Subcutaneous adipose tissue (tissue), 4 donors: ENCODE results near the gene JAZF1. TPM values are rescaled to one million over a fixed set of nuclear protein-coding genes. Genes with fewer than 3 reads are reported as not detected.

Experiments
- small RNA-seq: library from RNA; depleted of rRNA; stranded (forward); fragments of <200 nt; gene quantifications from one replicate; pipeline ENCODE3, GENCODE V24; 2016
- total RNA-seq, 4 donors: library from RNA; depleted of rRNA; stranded (reverse); fragments of >200 nt; gene quantifications; one replicate each; pipeline ENCODE4 v1.1.0, GENCODE V29; 2016
- TF ChIP-seq, protein P1 (sequence below): fragments of 450-650 bp; IDR thresholded peaks from one replicate; pipeline ENCODE4 v1.5.1; 2016; ENCODE audit warnings: low read depth, mild to moderate bottlenecking, control low read depth, antibody characterized with exemption, moderate library complexity

Gene JAZF1
- total RNA-seq, 4 donors from 2014 or later = 12.6 to 35.9 (median 23.2) TPM

DNA sequence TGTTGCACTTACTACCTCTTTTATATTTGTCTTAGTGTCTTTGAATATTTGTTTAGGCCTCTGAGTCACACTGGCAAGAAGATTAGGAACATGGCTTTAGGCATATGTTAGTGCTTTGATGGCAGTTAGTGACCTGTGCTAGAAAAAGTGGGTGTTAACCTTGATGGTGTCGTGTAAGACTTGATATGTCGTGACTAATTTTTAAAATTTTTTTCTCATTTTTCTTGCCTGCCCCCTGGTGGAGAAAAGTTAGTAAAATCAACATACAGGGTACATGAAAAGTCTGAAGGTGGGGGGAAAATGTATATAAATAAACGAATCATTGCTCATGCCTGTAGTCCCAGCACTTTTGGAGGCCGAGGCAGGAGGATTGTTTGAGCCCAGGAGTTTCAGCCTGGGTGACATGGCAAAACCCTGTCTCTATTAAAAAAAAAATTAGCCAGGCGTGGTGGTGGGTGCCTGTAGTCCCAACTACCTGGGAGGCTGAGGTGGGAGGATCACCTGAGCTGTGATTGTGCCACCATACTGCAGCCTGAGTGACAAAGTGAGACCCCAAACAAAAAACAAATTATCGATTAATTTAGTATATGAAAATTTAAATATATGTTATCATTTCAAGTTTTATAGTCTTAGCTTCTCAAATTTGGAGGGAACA lies 396.1 kb downstream of the JAZF1 start:
- TF ChIP-seq, protein P1, sequence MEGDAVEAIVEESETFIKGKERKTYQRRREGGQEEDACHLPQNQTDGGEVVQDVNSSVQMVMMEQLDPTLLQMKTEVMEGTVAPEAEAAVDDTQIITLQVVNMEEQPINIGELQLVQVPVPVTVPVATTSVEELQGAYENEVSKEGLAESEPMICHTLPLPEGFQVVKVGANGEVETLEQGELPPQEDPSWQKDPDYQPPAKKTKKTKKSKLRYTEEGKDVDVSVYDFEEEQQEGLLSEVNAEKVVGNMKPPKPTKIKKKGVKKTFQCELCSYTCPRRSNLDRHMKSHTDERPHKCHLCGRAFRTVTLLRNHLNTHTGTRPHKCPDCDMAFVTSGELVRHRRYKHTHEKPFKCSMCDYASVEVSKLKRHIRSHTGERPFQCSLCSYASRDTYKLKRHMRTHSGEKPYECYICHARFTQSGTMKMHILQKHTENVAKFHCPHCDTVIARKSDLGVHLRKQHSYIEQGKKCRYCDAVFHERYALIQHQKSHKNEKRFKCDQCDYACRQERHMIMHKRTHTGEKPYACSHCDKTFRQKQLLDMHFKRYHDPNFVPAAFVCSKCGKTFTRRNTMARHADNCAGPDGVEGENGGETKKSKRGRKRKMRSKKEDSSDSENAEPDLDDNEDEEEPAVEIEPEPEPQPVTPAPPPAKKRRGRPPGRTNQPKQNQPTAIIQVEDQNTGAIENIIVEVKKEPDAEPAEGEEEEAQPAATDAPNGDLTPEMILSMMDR = no peak

DNA sequence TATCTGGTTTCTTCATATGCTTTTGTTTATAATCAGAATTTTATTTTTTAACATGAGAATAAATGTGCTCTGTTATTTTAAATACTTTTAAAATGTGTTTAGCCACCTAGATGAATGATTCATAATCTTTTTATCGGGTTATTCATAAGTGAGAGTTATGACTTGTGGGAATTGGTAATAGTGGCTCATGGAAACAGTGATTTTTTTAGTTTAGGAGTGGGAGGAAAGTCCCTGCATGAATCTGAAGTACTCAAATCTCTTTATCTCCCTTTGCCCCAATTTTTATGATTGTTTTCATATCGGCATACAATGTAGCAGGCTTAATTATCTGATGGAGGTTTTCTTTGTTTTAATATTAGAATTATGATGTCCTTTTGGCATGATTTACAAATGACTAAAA lies 397.7 kb downstream of the JAZF1 start:
- TF ChIP-seq, protein P1 = no peak

DNA sequence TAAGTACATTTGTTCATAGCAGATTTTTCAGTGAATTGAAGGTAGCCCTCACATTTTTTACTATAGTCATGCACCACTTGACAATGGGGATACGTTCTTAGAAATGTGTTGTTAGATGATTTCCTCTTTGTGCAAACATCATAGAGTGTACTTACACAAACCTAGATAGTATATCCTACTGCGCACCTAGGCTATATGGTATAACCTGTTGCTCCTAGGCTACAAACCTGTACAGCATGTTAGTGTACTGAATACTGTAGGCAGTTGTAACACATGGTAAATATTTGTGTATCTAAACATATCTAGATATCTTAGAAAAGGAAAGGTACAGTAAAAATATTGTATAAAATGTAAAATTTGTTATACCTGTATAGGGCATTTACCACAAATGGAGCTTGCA lies 399.4 kb downstream of the JAZF1 start:
- TF ChIP-seq, protein P1 = no peak

Small RNA genes lying within 50 kb of the gene (small RNA-seq; reads per million reads assigned to genes)
- not detected for gene RNU6-979P

Other genes starting within 250 kb of the JAZF1 start
- gene CREB5, start 231.7 kb upstream of the JAZF1 start, total RNA-seq = 10 to 100 TPM; 11.9 to 25.3 (median 14.4) TPM